Neural cell (in vitro differentiated cells): ENCODE data around the gene REV1. TPM values are rescaled to one million over a fixed set of nuclear protein-coding genes. Genes with fewer than 3 reads are reported as not detected.

ENCODE experiments used
- H2AFZ ChIP-seq: fragments of 200-600, 300-800 bp; sonication (generic), shearing (Covaris generic); 2 replicates; pipeline ENCODE4 v1.6.0; 2014; ENCODE audit warnings: low read depth, mild to moderate bottlenecking, antibody characterized with exemption, low read length, moderate library complexity
- H3F3A ChIP-seq: fragments of 200-600 bp; shearing (Covaris generic); 2 replicates; pipeline ENCODE4 v1.6.1; 2016; ENCODE audit warnings: mild to moderate bottlenecking, moderate library complexity, mixed read lengths, antibody characterized with exemption, low read length; ENCODE audit not compliant: insufficient read depth, poor library complexity, severe bottlenecking
- H3K27ac ChIP-seq: fragments of 200-600, 300-800 bp; sonication (generic), shearing (Covaris generic); 2 replicates; pipeline ENCODE4 v1.5.1; 2014; ENCODE audit warnings: mild to moderate bottlenecking, low read length, moderate library complexity
- H3K27me3 ChIP-seq: fragments of 300-800, 200-600 bp; sonication (generic), shearing (Covaris generic); 2 replicates; pipeline ENCODE4 v1.6.0; 2014; ENCODE audit warnings: mild to moderate bottlenecking, low read depth, low read length, moderate library complexity; ENCODE audit not compliant: insufficient read depth
- H3K36me3 ChIP-seq: fragments of 300-800, 200-600 bp; sonication (generic), shearing (Covaris generic); 2 replicates; pipeline ENCODE4 v1.5.1; 2014; ENCODE audit warnings: mild to moderate bottlenecking, antibody characterized with exemption, low read length, moderate library complexity; ENCODE audit not compliant: insufficient read depth
- H3K4me2 ChIP-seq: fragments of 300-800, 200-600 bp; sonication (generic), shearing (Covaris generic); 2 replicates; pipeline ENCODE4 v1.6.0; 2014; ENCODE audit warnings: mild to moderate bottlenecking, low read length
- H3K4me3 ChIP-seq: fragments of 300-800, 200-600 bp; sonication (generic), shearing (Covaris generic); 2 replicates; pipeline ENCODE4 v1.5.1; 2014; ENCODE audit warnings: mild to moderate bottlenecking, low read length, moderate library complexity
- H3K79me2 ChIP-seq: fragments of 200-600 bp; shearing (Covaris generic); replicated peaks from 2 replicates; pipeline ENCODE4 v1.6.0; 2014; ENCODE audit warnings: mild to moderate bottlenecking, low read length, moderate library complexity; ENCODE audit not compliant: insufficient read depth
- H3K9ac ChIP-seq: fragments of 300-800, 200-600 bp; sonication (generic), shearing (Covaris generic); 2 replicates; pipeline ENCODE4 v1.6.1; 2016; ENCODE audit warnings: mild to moderate bottlenecking, low read length, mixed read lengths
- H3K9me2 ChIP-seq: fragments of 200-600 bp; shearing (Covaris generic); 2 replicates; pipeline ENCODE4 v1.6.1; 2016; ENCODE audit warnings: mild to moderate bottlenecking, low read length, mixed read lengths; ENCODE audit not compliant: insufficient read depth
- H3K9me3 ChIP-seq: fragments of 200-600, 300-800 bp; sonication (generic), shearing (Covaris generic); 2 replicates; pipeline ENCODE4 v1.6.1; 2016; ENCODE audit warnings: mild to moderate bottlenecking, mixed run types, low read length, moderate library complexity, mixed read lengths
- H4K20me1 ChIP-seq: fragments of 200-600 bp; shearing (Covaris generic); 2 replicates; pipeline ENCODE4 v1.6.1; 2016; ENCODE audit warnings: mild to moderate bottlenecking, mixed run types; ENCODE audit not compliant: insufficient read depth
- EP300 ChIP-seq: fragments of 450-650 bp; conservative IDR thresholded peaks from 2 replicates; pipeline ENCODE4 v1.6.1; 2014; ENCODE audit warnings: antibody characterized with exemption, mild to moderate bottlenecking, moderate library complexity; ENCODE audit not compliant: poor library complexity, severe bottlenecking
- EZH2 ChIP-seq: fragments of 200-600, 300-800 bp; shearing (Covaris generic), sonication (generic); IDR thresholded peaks from 2 replicates; pipeline ENCODE4 v1.6.1; 2014; ENCODE audit warnings: antibody characterized with exemption, low read length, borderline replicate concordance, mild to moderate bottlenecking; ENCODE audit not compliant: insufficient read depth, poor library complexity, severe bottlenecking
- MXI1 ChIP-seq: fragments of 450-650 bp; conservative IDR thresholded peaks from 2 replicates; pipeline ENCODE4 v1.6.1; 2014; ENCODE audit warnings: antibody characterized with exemption, mild to moderate bottlenecking; ENCODE audit not compliant: poor library complexity, severe bottlenecking
- POLR2AphosphoS5 ChIP-seq: IDR thresholded peaks from 2 replicates; pipeline ENCODE4 v1.6.1; 2012
- RAD21 ChIP-seq: fragments of 450-650 bp; conservative IDR thresholded peaks from 2 replicates; pipeline ENCODE4 v1.6.1; 2014; ENCODE audit warnings: antibody characterized with exemption, mild to moderate bottlenecking, moderate library complexity
- SMC3 ChIP-seq: fragments of 450-650 bp; conservative IDR thresholded peaks from 2 replicates; pipeline ENCODE4 v1.6.1; 2014; ENCODE audit warnings: antibody characterized with exemption, mild to moderate bottlenecking, moderate library complexity; ENCODE audit not compliant: poor library complexity
- TAF1 ChIP-seq: IDR thresholded peaks from 2 replicates; pipeline ENCODE4 v1.6.1; 2012; ENCODE audit warnings: low read depth
- polyA plus RNA-seq: library from polyadenylated mRNA; depleted of rRNA; stranded (reverse); fragments of >200 nt; gene quantifications from 2 replicates; pipeline ENCODE4 v1.2.3, GENCODE V29; 2014
- TF ChIP-seq, protein P1 (sequence below): IDR thresholded peaks from 2 replicates; pipeline ENCODE4 v1.6.1; 2012; ENCODE audit warnings: borderline replicate concordance
- TF ChIP-seq, protein P2 (sequence below): fragments of 450-650 bp; IDR thresholded peaks from 2 replicates; pipeline ENCODE4 v1.5.1; 2014; ENCODE audit warnings: antibody characterized with exemption, mild to moderate bottlenecking, moderate library complexity; ENCODE audit not compliant: poor library complexity, severe bottlenecking

REV1 gene
- polyA plus RNA-seq, 1 donor from 2014 or later = 84.1 TPM

DNA sequence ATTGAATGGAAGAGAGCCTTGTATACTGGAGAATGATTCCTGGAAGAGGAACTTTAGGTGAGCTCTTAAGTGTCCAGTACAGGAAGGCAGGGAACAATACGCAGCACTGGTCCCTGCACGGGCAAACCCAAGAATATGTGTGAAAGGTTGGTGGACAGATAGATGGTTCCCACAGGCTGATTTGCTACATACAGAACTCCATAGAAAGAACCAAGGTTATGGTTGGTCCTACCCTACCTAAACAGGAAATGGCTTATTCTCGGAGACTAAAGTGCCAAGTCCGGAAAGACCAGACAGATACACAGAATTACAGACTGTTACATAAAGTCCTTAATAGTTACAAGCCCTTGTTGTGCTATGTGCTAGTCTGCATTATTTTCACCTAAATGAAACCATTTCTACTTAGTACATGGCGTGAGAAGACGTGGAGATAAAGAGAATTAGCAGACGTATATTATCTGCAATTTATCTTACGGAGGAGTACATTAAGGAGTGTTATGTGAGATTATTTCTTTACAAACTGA is 1.2 kb downstream of the REV1 start:
- H3K4me3 ChIP-seq = peak overlapping the region; percentile 94
- TF ChIP-seq, protein P1, sequence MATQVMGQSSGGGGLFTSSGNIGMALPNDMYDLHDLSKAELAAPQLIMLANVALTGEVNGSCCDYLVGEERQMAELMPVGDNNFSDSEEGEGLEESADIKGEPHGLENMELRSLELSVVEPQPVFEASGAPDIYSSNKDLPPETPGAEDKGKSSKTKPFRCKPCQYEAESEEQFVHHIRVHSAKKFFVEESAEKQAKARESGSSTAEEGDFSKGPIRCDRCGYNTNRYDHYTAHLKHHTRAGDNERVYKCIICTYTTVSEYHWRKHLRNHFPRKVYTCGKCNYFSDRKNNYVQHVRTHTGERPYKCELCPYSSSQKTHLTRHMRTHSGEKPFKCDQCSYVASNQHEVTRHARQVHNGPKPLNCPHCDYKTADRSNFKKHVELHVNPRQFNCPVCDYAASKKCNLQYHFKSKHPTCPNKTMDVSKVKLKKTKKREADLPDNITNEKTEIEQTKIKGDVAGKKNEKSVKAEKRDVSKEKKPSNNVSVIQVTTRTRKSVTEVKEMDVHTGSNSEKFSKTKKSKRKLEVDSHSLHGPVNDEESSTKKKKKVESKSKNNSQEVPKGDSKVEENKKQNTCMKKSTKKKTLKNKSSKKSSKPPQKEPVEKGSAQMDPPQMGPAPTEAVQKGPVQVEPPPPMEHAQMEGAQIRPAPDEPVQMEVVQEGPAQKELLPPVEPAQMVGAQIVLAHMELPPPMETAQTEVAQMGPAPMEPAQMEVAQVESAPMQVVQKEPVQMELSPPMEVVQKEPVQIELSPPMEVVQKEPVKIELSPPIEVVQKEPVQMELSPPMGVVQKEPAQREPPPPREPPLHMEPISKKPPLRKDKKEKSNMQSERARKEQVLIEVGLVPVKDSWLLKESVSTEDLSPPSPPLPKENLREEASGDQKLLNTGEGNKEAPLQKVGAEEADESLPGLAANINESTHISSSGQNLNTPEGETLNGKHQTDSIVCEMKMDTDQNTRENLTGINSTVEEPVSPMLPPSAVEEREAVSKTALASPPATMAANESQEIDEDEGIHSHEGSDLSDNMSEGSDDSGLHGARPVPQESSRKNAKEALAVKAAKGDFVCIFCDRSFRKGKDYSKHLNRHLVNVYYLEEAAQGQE = peak; percentile 13
- no peak for TF ChIP-seq MXI1

DNA sequence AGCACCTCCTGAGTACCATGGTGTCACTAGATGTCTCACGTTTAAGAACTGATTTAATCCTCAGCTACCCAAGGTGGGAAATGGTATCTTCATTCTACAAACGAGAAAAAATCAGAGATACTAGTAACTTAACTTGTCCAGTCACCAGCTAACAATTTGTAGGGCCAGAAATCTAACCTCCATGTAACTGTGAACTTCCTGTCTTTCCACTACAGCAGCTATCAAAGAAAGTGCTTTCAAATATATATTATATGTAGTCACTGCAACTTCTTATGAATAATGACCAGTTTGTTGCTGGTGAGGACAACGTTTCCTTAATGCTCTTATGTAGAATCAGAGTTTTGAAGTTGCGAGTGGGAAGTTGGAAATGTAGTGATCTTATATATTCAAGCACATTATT is 1.9 kb downstream of the REV1 start:
- Histone ChIP-seq H3K27ac (peak overlapping the region; percentile 69), H3K36me3 (no peaks in the 10 kb centered on the region), H4K20me1 (no peaks in the 10 kb centered on the region), H3K27me3 (no peaks in the 10 kb centered on the region), H3F3A (no peaks in the 10 kb centered on the region), H3K4me3 (peak overlapping the region; percentile 94), H3K9ac (no peak overlapping the region), H3K9me3 (no peaks in the 10 kb centered on the region), H2AFZ (no peak overlapping the region), H3K4me2 (peak overlapping the region; percentile 87), H3K9me2 (no peaks in the 10 kb centered on the region), H3K79me2 (peaks cover 59% of the 10 kb centered on the region)
- TF ChIP-seq TAF1 (no peak), MXI1 (no peak), EZH2 (no peak), SMC3 (no peak), EP300 (no peak), RAD21 (no peak), POLR2AphosphoS5 (no peak)
- TF ChIP-seq, protein P1 = no peak
- TF ChIP-seq, protein P2, sequence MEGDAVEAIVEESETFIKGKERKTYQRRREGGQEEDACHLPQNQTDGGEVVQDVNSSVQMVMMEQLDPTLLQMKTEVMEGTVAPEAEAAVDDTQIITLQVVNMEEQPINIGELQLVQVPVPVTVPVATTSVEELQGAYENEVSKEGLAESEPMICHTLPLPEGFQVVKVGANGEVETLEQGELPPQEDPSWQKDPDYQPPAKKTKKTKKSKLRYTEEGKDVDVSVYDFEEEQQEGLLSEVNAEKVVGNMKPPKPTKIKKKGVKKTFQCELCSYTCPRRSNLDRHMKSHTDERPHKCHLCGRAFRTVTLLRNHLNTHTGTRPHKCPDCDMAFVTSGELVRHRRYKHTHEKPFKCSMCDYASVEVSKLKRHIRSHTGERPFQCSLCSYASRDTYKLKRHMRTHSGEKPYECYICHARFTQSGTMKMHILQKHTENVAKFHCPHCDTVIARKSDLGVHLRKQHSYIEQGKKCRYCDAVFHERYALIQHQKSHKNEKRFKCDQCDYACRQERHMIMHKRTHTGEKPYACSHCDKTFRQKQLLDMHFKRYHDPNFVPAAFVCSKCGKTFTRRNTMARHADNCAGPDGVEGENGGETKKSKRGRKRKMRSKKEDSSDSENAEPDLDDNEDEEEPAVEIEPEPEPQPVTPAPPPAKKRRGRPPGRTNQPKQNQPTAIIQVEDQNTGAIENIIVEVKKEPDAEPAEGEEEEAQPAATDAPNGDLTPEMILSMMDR = no peak

More for the DNA sequence above, 1.2 kb downstream of the REV1 start:
- Histone ChIP-seq H2AFZ (peak overlapping the region; percentile 47), H3K9me3 (no peaks in the 10 kb centered on the region), H4K20me1 (no peaks in the 10 kb centered on the region), H3K4me2 (peak overlapping the region; percentile 87), H3K9ac (peak overlapping the region; percentile 85), H3K9me2 (no peaks in the 10 kb centered on the region), H3K27me3 (no peaks in the 10 kb centered on the region), H3F3A (no peaks in the 10 kb centered on the region), H3K36me3 (no peaks in the 10 kb centered on the region), H3K27ac (peak overlapping the region; percentile 69), H3K79me2 (peaks cover 52% of the 10 kb centered on the region)
